Measurements from ENCODE around the gene SOBP.

- TF ChIP-seq CTCF (IDR thresholded peaks at IDR 0.05) (no peak), POLR2A (IDR thresholded peaks at IDR 0.05) (no peak)
Measured at GRCh38 chr6:107531868-107532267, 42.0 kb downstream of the SOBP start.
